GM23338 (cell line): Measurements from ENCODE around the gene TMTC2. TPM values are rescaled to one million over a fixed set of nuclear protein-coding genes. Genes with fewer than 3 reads are reported as not detected.

Experiments used
- ATAC-seq: fragments of 200-7000 bp; cut with Tn5 transposase; 3 replicates; pipeline ENCODE4 v1.9.1; 2020
- DNase-seq: peaks from one replicate; pipeline ENCODE4 v3.0.0-alpha.2; 2015; ENCODE audit warnings: low spot score
- H2AFZ ChIP-seq: fragments of 200-600 bp; sonication (generic); 2 replicates; pipeline ENCODE4 v1.8.0; 2016; ENCODE audit warnings: antibody characterized with exemption, mild to moderate bottlenecking, moderate library complexity
- H3F3A ChIP-seq: fragments of 200-600 bp; sonication (generic); replicated peaks from 2 replicates; pipeline ENCODE4 v1.8.0; 2017; ENCODE audit warnings: antibody characterized with exemption, mixed run types, low read depth
- H3K27ac ChIP-seq: fragments of 200-600 bp; sonication (generic); 2 replicates; pipeline ENCODE4 v1.6.1; 2016; ENCODE audit warnings: low read depth
- H3K27me3 ChIP-seq: fragments of 200-600 bp; sonication (generic); 2 replicates; pipeline ENCODE4 v1.8.0; 2016; ENCODE audit warnings: mild to moderate bottlenecking, mixed run types, moderate library complexity; ENCODE audit not compliant: insufficient read depth
- H3K36me3 ChIP-seq: fragments of 200-600 bp; sonication (generic); 2 replicates; pipeline ENCODE4 v1.8.0; 2016; ENCODE audit warnings: mild to moderate bottlenecking; ENCODE audit not compliant: insufficient read depth
- H3K4me1 ChIP-seq: fragments of 200-600 bp; sonication (generic); 2 replicates; pipeline ENCODE4 v1.8.0; 2016; ENCODE audit warnings: mild to moderate bottlenecking, moderate library complexity; ENCODE audit not compliant: insufficient read depth
- H3K4me2 ChIP-seq: fragments of 200-600 bp; sonication (generic); 2 replicates; pipeline ENCODE4 v1.7.1; 2017; ENCODE audit warnings: mixed run types
- H3K4me3 ChIP-seq: fragments of 200-600 bp; sonication (generic); 2 replicates; pipeline ENCODE4 v1.6.1; 2016; ENCODE audit warnings: mixed run types
- H3K79me2 ChIP-seq: fragments of 200-600 bp; sonication (generic); replicated peaks from 2 replicates; pipeline ENCODE4 v1.8.0; 2017; ENCODE audit warnings: mild to moderate bottlenecking; ENCODE audit not compliant: insufficient read depth
- H3K9me2 ChIP-seq: fragments of 200-600 bp; sonication (generic); 2 replicates; pipeline ENCODE4 v1.8.0; 2017; ENCODE audit not compliant: insufficient read depth
- H4K20me1 ChIP-seq: fragments of 200-600 bp; sonication (generic); replicated peaks from 2 replicates; pipeline ENCODE4 v1.8.0; 2017; ENCODE audit warnings: mild to moderate bottlenecking; ENCODE audit not compliant: insufficient read depth
- H3K27ac Mint-ChIP-seq: 2 replicates; pipeline ENCODE4 v1.8.0; 2020; ENCODE audit warnings: inconsistent platforms, mild to moderate bottlenecking, moderate library complexity, mixed read lengths
- H3K27me3 Mint-ChIP-seq: 3 replicates; pipeline ENCODE4 v1.8.0; 2022; ENCODE audit warnings: low read depth, mild to moderate bottlenecking, moderate library complexity, mixed read lengths, inconsistent platforms; ENCODE audit not compliant: insufficient read depth, poor library complexity
- H3K36me3 Mint-ChIP-seq: 3 replicates; pipeline ENCODE4 v1.8.0; 2021; ENCODE audit warnings: low read depth, mild to moderate bottlenecking, inconsistent platforms, moderate library complexity, mixed read lengths
- H3K4me1 Mint-ChIP-seq: 3 replicates; pipeline ENCODE4 v1.8.0; 2020; ENCODE audit warnings: mild to moderate bottlenecking, inconsistent platforms, mixed read lengths
- H3K4me3 Mint-ChIP-seq: 3 replicates; pipeline ENCODE4 v1.8.0; 2021; ENCODE audit warnings: moderate library complexity, mild to moderate bottlenecking, inconsistent platforms, mixed read lengths
- H3K9me3 Mint-ChIP-seq: 3 replicates; pipeline ENCODE4 v1.8.0; 2020; ENCODE audit warnings: moderate library complexity, mild to moderate bottlenecking, inconsistent platforms, mixed read lengths
- CREB1 ChIP-seq: fragments of 250-450 bp; sonication (Bioruptor Pico); IDR thresholded peaks from 2 replicates; pipeline ENCODE4 v1.5.0; 2020; ENCODE audit warnings: low read depth, mild to moderate bottlenecking, moderate library complexity
- CTCF ChIP-seq, 2 experiments: fragments of 200-600 bp in 1 of 2; sonication (generic) in 1 of 2; conservative IDR thresholded peaks; 2 replicates each; pipeline versions ENCODE4 v1.5.1 to v1.6.1; 2016 to 2017; ENCODE audit warnings: antibody characterized with exemption in 2 of 2, low read depth in 2 of 2, mild to moderate bottlenecking in 2 of 2, moderate library complexity in 1 of 2
- ETS1 ChIP-seq: IDR thresholded peaks from 2 replicates; pipeline ENCODE4 v1.6.1; 2016; ENCODE audit warnings: antibody characterized with exemption
- EZH2 ChIP-seq: fragments of 200-600 bp; sonication (generic); IDR thresholded peaks from one replicate; pipeline ENCODE4 v1.8.0; 2017; ENCODE audit warnings: antibody characterized with exemption, mild to moderate bottlenecking, low read depth; ENCODE audit not compliant: unreplicated experiment
- EZH2phosphoT487 ChIP-seq: fragments of 200-600 bp; sonication (generic); IDR thresholded peaks from one replicate; pipeline ENCODE4 v1.8.1; 2018; ENCODE audit warnings: antibody characterized with exemption; ENCODE audit not compliant: unreplicated experiment
- JUNB ChIP-seq: IDR thresholded peaks from one replicate; pipeline ENCODE4 v1.6.1; 2016; ENCODE audit warnings: antibody characterized with exemption; ENCODE audit not compliant: unreplicated experiment
- NANOG ChIP-seq: IDR thresholded peaks from 2 replicates; pipeline ENCODE4 v1.6.1; 2016; ENCODE audit warnings: antibody characterized with exemption, borderline replicate concordance
- POLR2AphosphoS5 ChIP-seq: IDR thresholded peaks from 2 replicates; pipeline ENCODE4 v1.6.1; 2016; ENCODE audit warnings: antibody characterized with exemption, low read depth
- REST ChIP-seq: IDR thresholded peaks from one replicate; pipeline ENCODE4 v1.6.1; 2018; ENCODE audit warnings: antibody characterized with exemption; ENCODE audit not compliant: unreplicated experiment
- STAT1 ChIP-seq: IDR thresholded peaks from one replicate; pipeline ENCODE4 v1.6.1; 2016; ENCODE audit warnings: antibody characterized with exemption; ENCODE audit not compliant: unreplicated experiment
- ZNF114 ChIP-seq: fragments of 250-450 bp; sonication (Bioruptor Pico); IDR thresholded peaks from 2 replicates; pipeline ENCODE4 v1.5.0; 2020; ENCODE audit warnings: mild to moderate bottlenecking, moderate library complexity
- ZNF331 ChIP-seq: fragments of 250-450 bp; sonication (Bioruptor Pico); IDR thresholded peaks from 2 replicates; pipeline ENCODE4 v1.5.0; 2020; ENCODE audit warnings: low read depth, mild to moderate bottlenecking, moderate library complexity
- ZNF462 ChIP-seq: fragments of 250-450 bp; sonication (Bioruptor Pico); IDR thresholded peaks from 2 replicates; pipeline ENCODE4 v1.5.0; 2020; ENCODE audit warnings: mild to moderate bottlenecking, moderate library complexity
- polyA plus RNA-seq: library from polyadenylated mRNA; unstranded; fragments of >200 nt; fragmentation: Nextera tagmentation; extraction: Ambion mirVana; gene quantifications from 2 replicates; pipeline ENCODE4 v1.2.1, GENCODE V29; 2016
- total RNA-seq: library from RNA; depleted of rRNA; stranded (reverse); fragments of >200 nt; shearing (Covaris generic); gene quantifications from 2 replicates; pipeline ENCODE4 v1.2.3, GENCODE V29; 2014

Gene TMTC2
- total and polyA plus RNA-seq, 2 experiments from 2014 or later: 0.57 to 6.5 TPM

GRCh38 chr12:82698708-82699564, 12.2 kb downstream of the TMTC2 start:
- Histone ChIP-seq H4K20me1 (no peaks in the 10 kb centered on the region), H3K4me3 (no peak overlapping the region), H3K27ac (no peak overlapping the region), H3K27me3 (no peaks in the 10 kb centered on the region), H3K4me1 (peaks cover 11% of the 10 kb centered on the region; the same call in 1 of the 2 replicates), H3K36me3 (no peaks in the 10 kb centered on the region), H3K79me2 (no peaks in the 10 kb centered on the region), H3F3A (no peaks in the 10 kb centered on the region), H3K9me2 (no peaks in the 10 kb centered on the region), H2AFZ (no peak overlapping the region), H3K4me2 (no peak overlapping the region)
- H3K36me3 Mint-ChIP-seq: peaks cover 7% of the 10 kb centered on the region; the same call in 1 of the 3 replicates
- no peak for TF ChIP-seq EZH2
- no peak for TF ChIP-seq ZNF462 (CRISPR knock-in tag)
- TF ChIP-seq JUNB: no peak
- no peak for TF ChIP-seq CREB1
- no peak for TF ChIP-seq EZH2phosphoT487
- no peak for TF ChIP-seq ZNF114 (CRISPR knock-in tag)
- no peak for TF ChIP-seq POLR2AphosphoS5
- no peak for TF ChIP-seq NANOG
- TF ChIP-seq CTCF (conservative IDR thresholded peaks at IDR 0.05; ENCODE audit: low read depth in 2 of 2): no peak
- TF ChIP-seq ETS1: no peak
- TF ChIP-seq REST: no peak
- no peak for TF ChIP-seq STAT1
- TF ChIP-seq ZNF331 (CRISPR knock-in tag): no peak
- H3K27ac Mint-ChIP-seq: no peak overlapping the region
- DNase-seq (no peak), ATAC-seq (no peak)
- H3K9me3 Mint-ChIP-seq: peaks cover 3% of the 10 kb centered on the region; the same call in 1 of the 3 replicates
- H3K4me1 Mint-ChIP-seq: peaks cover 13% of the 10 kb centered on the region
- H3K27me3 Mint-ChIP-seq: no peaks in the 10 kb centered on the region
- no peak overlapping the region for H3K4me3 Mint-ChIP-seq
